CD8-positive, alpha-beta memory T cell (primary cell): ENCODE measurements around the gene FYN. TPM values are rescaled to one million over a fixed set of nuclear protein-coding genes. Genes with fewer than 3 reads are reported as not detected.

Experiments used
- polyA plus RNA-seq: library from polyadenylated mRNA; unstranded; fragments of 300-500 nt; fragmentation: Illumina TruSeq; gene quantifications from one replicate; pipeline ENCODE4 v1.2.3, GENCODE V29; 2021
- total RNA-seq, 2 experiments: library from RNA; stranded (reverse); gene quantifications; one replicate each; pipeline ENCODE4 v1.2.3, GENCODE V29; 2021

The FYN gene
- total and polyA plus RNA-seq, 3 experiments from 2014 or later: 481 to 611 (median 491) TPM

Other genes with a start within 250 kb of the FYN start
- gene CCN6, start 180.7 kb upstream of the FYN start, total RNA-seq: not detected
- gene CCN6, start 180.7 kb upstream of the FYN start, polyA plus RNA-seq: 0.15 TPM
- 10 to 100 TPM; 25.6 to 31.0 TPM for gene TUBE1, start 214.0 kb upstream of the FYN start, total RNA-seq
- 11.8 TPM for gene TUBE1, start 214.0 kb upstream of the FYN start, polyA plus RNA-seq
- gene FAM229B, start 214.1 kb upstream of the FYN start, total RNA-seq: 1 to 10 TPM; 7.2 to 8.7 TPM
- gene FAM229B, start 214.1 kb upstream of the FYN start, polyA plus RNA-seq: 5.5 TPM